Suprapubic skin (tissue), 4 donors: Measurements from ENCODE around the gene MEF2C.

Source experiments
- EP300 ChIP-seq: sonication (generic); formaldehyde crosslinking; IDR thresholded peaks from one replicate; pipeline ENCODE4 v1.6.1; 2017; ENCODE audit warnings: antibody characterized with exemption
- POLR2A ChIP-seq, 2 donors: fragments of 450-650 bp; IDR thresholded peaks; one replicate each; pipeline ENCODE4 v1.6.1; 2017; ENCODE audit warnings: antibody characterized with exemption in 2 of 2, mild to moderate bottlenecking in 2 of 2, moderate library complexity in 2 of 2
- POLR2AphosphoS5 ChIP-seq, 3 donors: sonication (generic); formaldehyde crosslinking; IDR thresholded peaks; one replicate each; pipeline ENCODE4 v1.6.1; 2017; ENCODE audit warnings: antibody characterized with exemption in 3 of 3
- TF ChIP-seq, protein P1 (sequence below), 2 donors: fragments of 200-600 bp in 1 of 2; fragments of 450-650 bp in 1 of 2; sonication (generic) in 1 of 2; IDR thresholded peaks; one replicate each; pipeline ENCODE4 v1.5.1; 2016 to 2019; ENCODE audit warnings: antibody characterized with exemption in 2 of 2, mild to moderate bottlenecking in 1 of 2, moderate library complexity in 1 of 2

DNA sequence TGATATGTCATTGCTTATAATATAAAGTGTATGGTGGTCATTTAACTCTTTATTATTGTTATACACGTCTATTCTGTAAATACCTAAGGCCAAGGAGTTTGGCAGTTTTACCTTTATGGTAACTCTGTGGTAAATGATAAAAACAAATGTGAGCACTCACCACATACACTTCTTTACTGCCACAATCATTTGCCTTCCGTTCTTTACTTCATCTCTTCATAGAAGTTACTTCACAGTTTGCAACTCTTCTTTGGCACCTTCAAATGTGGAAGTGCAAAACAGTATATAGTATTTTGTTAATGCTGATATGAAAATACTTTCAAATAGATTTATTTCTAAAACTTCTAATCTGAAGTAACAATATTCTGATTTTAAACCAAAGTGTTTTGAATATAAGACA, 4.4 kb upstream of the MEF2C start:
- TF ChIP-seq, protein P1, sequence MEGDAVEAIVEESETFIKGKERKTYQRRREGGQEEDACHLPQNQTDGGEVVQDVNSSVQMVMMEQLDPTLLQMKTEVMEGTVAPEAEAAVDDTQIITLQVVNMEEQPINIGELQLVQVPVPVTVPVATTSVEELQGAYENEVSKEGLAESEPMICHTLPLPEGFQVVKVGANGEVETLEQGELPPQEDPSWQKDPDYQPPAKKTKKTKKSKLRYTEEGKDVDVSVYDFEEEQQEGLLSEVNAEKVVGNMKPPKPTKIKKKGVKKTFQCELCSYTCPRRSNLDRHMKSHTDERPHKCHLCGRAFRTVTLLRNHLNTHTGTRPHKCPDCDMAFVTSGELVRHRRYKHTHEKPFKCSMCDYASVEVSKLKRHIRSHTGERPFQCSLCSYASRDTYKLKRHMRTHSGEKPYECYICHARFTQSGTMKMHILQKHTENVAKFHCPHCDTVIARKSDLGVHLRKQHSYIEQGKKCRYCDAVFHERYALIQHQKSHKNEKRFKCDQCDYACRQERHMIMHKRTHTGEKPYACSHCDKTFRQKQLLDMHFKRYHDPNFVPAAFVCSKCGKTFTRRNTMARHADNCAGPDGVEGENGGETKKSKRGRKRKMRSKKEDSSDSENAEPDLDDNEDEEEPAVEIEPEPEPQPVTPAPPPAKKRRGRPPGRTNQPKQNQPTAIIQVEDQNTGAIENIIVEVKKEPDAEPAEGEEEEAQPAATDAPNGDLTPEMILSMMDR (IDR thresholded peaks at IDR 0.05), result no peak
- TF ChIP-seq POLR2A (IDR thresholded peaks at IDR 0.05) (no peak), POLR2AphosphoS5 (IDR thresholded peaks at IDR 0.05) (no peak), EP300 (no peak)
